Transverse colon (tissue), 4 donors: Measurements from ENCODE around the gene CACNA1I.

Experiments
- CTCF ChIP-seq, 5 experiments: fragments of 200-600 bp in 3 of 5; fragments of 450-650 bp in 2 of 5; sonication (generic) in 3 of 5; IDR thresholded peaks; 1 replicate in 2 of 5; 2 replicates in 3 of 5; pipeline ENCODE4 v1.5.1; 2016 to 2017; ENCODE audit warnings: antibody characterized with exemption in 5 of 5, inconsistent platforms in 3 of 5, mild to moderate bottlenecking in 2 of 5, moderate library complexity in 1 of 5
- POLR2A ChIP-seq: fragments of 450-650 bp; IDR thresholded peaks from one replicate; pipeline ENCODE4 v1.6.1; 2016; ENCODE audit warnings: antibody characterized with exemption, mild to moderate bottlenecking, moderate library complexity
- POLR2AphosphoS5 ChIP-seq, 3 donors: sonication (generic); formaldehyde crosslinking; IDR thresholded peaks; one replicate each; pipeline ENCODE4 v1.6.1; 2016; ENCODE audit warnings: antibody characterized with exemption in 3 of 3

- TF ChIP-seq POLR2AphosphoS5 (IDR thresholded peaks at IDR 0.05) (no peak), CTCF (IDR thresholded peaks at IDR 0.05) (no peak), POLR2A (no peak)
These were observed 985 bp downstream of the CACNA1I start for GRCh38 chr22:39571538-39571937.
